K562 (cell line): ENCODE results near the gene HOXB6. TPM values are rescaled to one million over a fixed set of nuclear protein-coding genes. Genes with fewer than 3 reads are reported as not detected.
A peak's percentile ranks its signal among the peaks of the same experiment; 100 is the strongest.

Experiments
- ADNP ChIP-seq: fragments of 200-800 bp; sonication (Bioruptor generic); IDR thresholded peaks from 2 replicates; pipeline ENCODE4 v1.6.1; 2016; ENCODE audit warnings: missing genetic modification characterization, missing compliant biosample characterization
- DMBX1 ChIP-seq: fragments of 250-450 bp; sonication (Bioruptor Pico); IDR thresholded peaks from 2 replicates; pipeline ENCODE4 v1.8.0; 2022; ENCODE audit warnings: inconsistent platforms, mild to moderate bottlenecking, moderate library complexity, borderline replicate concordance
- ELF2 ChIP-seq: fragments of 250-450 bp; sonication (Bioruptor Pico); IDR thresholded peaks from 2 replicates; pipeline ENCODE4 v1.5.0; 2021; ENCODE audit warnings: mild to moderate bottlenecking
- ETV6 ChIP-seq, 3 experiments: fragments of 150-350 bp in 1 of 3; sonication (generic) in 1 of 3; formaldehyde crosslinking in 1 of 3; IDR thresholded peaks; 2 replicates each; pipeline versions ENCODE4 v1.6.1 to v1.8.0; 2014 to 2022; ENCODE audit warnings: borderline replicate concordance in 2 of 3, low read depth in 2 of 3, antibody characterized with exemption in 1 of 3, low read length in 1 of 3, mild to moderate bottlenecking in 1 of 3, missing genetic modification reagents in 1 of 3
- GABPA ChIP-seq: fragments of 200-800 bp; sonication (Bioruptor generic); conservative IDR thresholded peaks from 2 replicates; pipeline ENCODE4 v1.6.1; 2016; ENCODE audit warnings: low read depth, missing genetic modification characterization, missing compliant biosample characterization
- JUNB ChIP-seq: fragments of 450-650 bp; formaldehyde crosslinking; conservative IDR thresholded peaks from 2 replicates; pipeline ENCODE4 v1.4.0; 2020; ENCODE audit warnings: mild to moderate bottlenecking
- L3MBTL2 ChIP-seq: fragments of 450-650 bp; IDR thresholded peaks from 2 replicates; pipeline ENCODE4 v1.6.1; 2016; ENCODE audit warnings: mild to moderate bottlenecking, moderate library complexity
- MAZ ChIP-seq, 2 experiments: fragments of 450-650 bp in 1 of 2; sonication (generic) in 1 of 2; formaldehyde crosslinking; IDR thresholded peaks in 1 of 2; conservative IDR thresholded peaks in 1 of 2; 2 replicates each; pipeline versions ENCODE4 v1.4.0 to v1.5.0; 2020; ENCODE audit warnings: mild to moderate bottlenecking in 1 of 2, missing genetic modification reagents in 1 of 2
- MTF1 ChIP-seq: fragments of 250-450 bp; sonication (Bioruptor Pico); IDR thresholded peaks from 2 replicates; pipeline ENCODE4 v1.9.0; 2021; ENCODE audit warnings: moderate library complexity, mild to moderate bottlenecking, inconsistent platforms, borderline replicate concordance
- NFRKB ChIP-seq: fragments of 450-650 bp; IDR thresholded peaks from 2 replicates; pipeline ENCODE4 v1.6.1; 2016; ENCODE audit warnings: low read depth
- NR2C2 ChIP-seq, 2 experiments: fragments of 200-800 bp in 1 of 2; sonication (Bioruptor generic) in 1 of 2; sonication (generic) in 1 of 2; formaldehyde crosslinking in 1 of 2; IDR thresholded peaks; 2 replicates each; pipeline versions ENCODE4 v1.6.1 to v1.8.0; 2016 to 2022; ENCODE audit warnings: mild to moderate bottlenecking in 1 of 2, missing compliant biosample characterization in 1 of 2, missing genetic modification characterization in 1 of 2, missing genetic modification reagents in 1 of 2
- POLR2H ChIP-seq: IDR thresholded peaks from 2 replicates; pipeline ENCODE4 v1.6.1; 2016; ENCODE audit warnings: missing genetic modification characterization, low read depth, mild to moderate bottlenecking, control low read depth, missing compliant biosample characterization, moderate library complexity
- TBP ChIP-seq: optimal IDR thresholded peaks from 2 replicates; pipeline ENCODE3; 2011; ENCODE audit warnings: low read depth, low read length, improper control_type of control experiment
- ZNF134 ChIP-seq: fragments of 250-450 bp; sonication (Bioruptor Pico); conservative IDR thresholded peaks from 2 replicates; pipeline ENCODE4 v1.4.0; 2020
- ZNF561 ChIP-seq: fragments of 450-650 bp; formaldehyde crosslinking; conservative IDR thresholded peaks from 2 replicates; pipeline ENCODE4 v1.4.0; 2020; ENCODE audit warnings: mild to moderate bottlenecking, moderate library complexity
- ZNF584 ChIP-seq: fragments of 200-800 bp; sonication (Bioruptor generic); IDR thresholded peaks from 2 replicates; pipeline ENCODE4 v1.6.1; 2016; ENCODE audit warnings: low read depth, mild to moderate bottlenecking, missing genetic modification characterization, missing compliant biosample characterization
- ZNF79 ChIP-seq: fragments of 250-450 bp; sonication (Bioruptor Pico); IDR thresholded peaks from 2 replicates; pipeline ENCODE4 v1.4.0; 2020; ENCODE audit warnings: low read depth, mild to moderate bottlenecking, moderate library complexity
- polyA plus RNA-seq, 8 experiments: library from polyadenylated mRNA; depleted of rRNA in 4 of 8; stranded (reverse) in 5 of 8; unstranded in 3 of 8; fragments of >200 nt; fragmentation: Nextera tagmentation in 2 of 8; fragmentation: Illumina TruSeq in 1 of 8; extraction: Ambion mirVana in 2 of 8; extraction: Trizol in 1 of 8; gene quantifications; 2 replicates each; pipeline versions ENCODE4 v1.2.1 to v1.2.3, GENCODE V29; 2011 to 2014; ENCODE audit warnings: inconsistent platforms in 1 of 8, missing spikeins in 1 of 8
- total RNA-seq, 7 experiments: library from RNA; depleted of rRNA in 6 of 7; stranded (reverse); fragments of >200 nt in 6 of 7; fragmentation: Illumina TruSeq in 2 of 7; extraction: Trizol in 2 of 7; gene quantifications; 2 replicates each; pipeline versions ENCODE4 v1.2.1 to v1.2.3, GENCODE V29; 2011 to 2021; ENCODE audit warnings: low replicate concordance in 1 of 7
- TF ChIP-seq, protein P1 (sequence below): sonication (generic); formaldehyde crosslinking; IDR thresholded peaks from 2 replicates; pipeline ENCODE4 v1.8.0; 2023; ENCODE audit warnings: missing genetic modification reagents, mild to moderate bottlenecking, borderline replicate concordance
- TF ChIP-seq, protein P2 (sequence below): fragments of 450-650 bp; formaldehyde crosslinking; IDR thresholded peaks from 2 replicates; pipeline ENCODE4 v1.4.0; 2022; ENCODE audit warnings: missing genetic modification characterization

Gene HOXB6
- total and polyA plus RNA-seq, 9 of the 15 experiments (the other 6 are each of a cell fraction or from before 2014, with no cell fraction given) = 1.2 to 14.8 (median 4.9) TPM

DNA sequence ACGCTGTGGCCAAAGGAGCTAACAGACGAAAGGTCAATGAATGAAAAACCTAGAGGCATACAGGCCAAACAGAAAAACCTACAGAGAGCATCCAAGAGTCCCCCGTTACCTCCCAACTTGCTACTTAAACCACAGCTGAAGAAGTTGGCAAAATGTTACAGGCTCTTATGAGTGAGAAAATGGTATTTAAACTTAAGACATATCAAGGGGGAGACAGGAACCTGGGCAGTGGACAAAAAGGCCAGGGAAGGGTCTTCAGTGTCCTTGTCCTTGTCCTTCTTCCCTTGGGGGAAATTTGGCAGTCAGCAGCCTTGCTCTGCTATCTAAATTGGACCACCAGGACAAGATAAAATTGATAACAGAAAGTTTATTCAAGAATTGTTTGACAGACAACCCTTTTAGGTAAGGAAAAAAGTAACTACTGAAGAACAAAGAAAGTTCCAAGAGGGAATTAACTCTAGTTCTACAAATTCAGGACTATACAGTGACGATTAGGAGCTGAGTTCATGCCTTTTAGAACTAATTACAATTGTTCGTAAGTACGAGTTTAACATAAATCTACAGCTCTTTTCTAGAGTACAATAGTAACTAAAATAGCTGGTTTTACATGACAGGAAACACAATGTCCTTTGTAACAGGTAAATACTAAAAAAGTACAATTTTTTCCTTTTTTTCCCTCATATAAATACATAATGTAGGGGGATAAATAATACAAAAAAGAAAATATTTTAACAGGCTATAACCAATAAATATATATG, 56.1 kb downstream of the HOXB6 start (continued):
- TF ChIP-seq MAZ (CRISPR knock-in tag; conservative IDR thresholded peaks at IDR 0.05 in 1 of 2, IDR thresholded peaks at IDR 0.05 in 1 of 2) (no peak), JUNB (CRISPR knock-in tag) (no peak), NFRKB (no peak), ZNF561 (CRISPR knock-in tag) (no peak), NR2C2 (CRISPR knock-in tag; IDR thresholded peaks at IDR 0.05) (no peak), NR2C2 (tag; IDR thresholded peaks at IDR 0.05) (0 out of 2 replicates have a peak, but pooled peaks have one; percentile 32), GABPA (0 out of 2 replicates have a peak, but pooled peaks have one; percentile 32), DMBX1 (CRISPR knock-in tag) (no peak), ELF2 (0 out of 2 replicates have a peak, but pooled peaks have one; percentile 46), ADNP (no peak), MTF1 (no peak), ZNF79 (CRISPR knock-in tag) (peak; percentile 20; the same call in 1 of the 2 replicates), TBP (no peak), ZNF584 (CRISPR knock-in tag) (0 out of 2 replicates have a peak, but pooled peaks have one; percentile 40), ZNF134 (no peak), L3MBTL2 (no peak), ETV6 (IDR thresholded peaks at IDR 0.05; ENCODE audit: borderline replicate concordance in 1 of 2, low read depth in 2 of 2, low read length in 1 of 2) (no peak), ETV6 (CRISPR knock-in tag; IDR thresholded peaks at IDR 0.05; ENCODE audit: borderline replicate concordance) (no peak), POLR2H (no peak)
- TF ChIP-seq, protein P1, sequence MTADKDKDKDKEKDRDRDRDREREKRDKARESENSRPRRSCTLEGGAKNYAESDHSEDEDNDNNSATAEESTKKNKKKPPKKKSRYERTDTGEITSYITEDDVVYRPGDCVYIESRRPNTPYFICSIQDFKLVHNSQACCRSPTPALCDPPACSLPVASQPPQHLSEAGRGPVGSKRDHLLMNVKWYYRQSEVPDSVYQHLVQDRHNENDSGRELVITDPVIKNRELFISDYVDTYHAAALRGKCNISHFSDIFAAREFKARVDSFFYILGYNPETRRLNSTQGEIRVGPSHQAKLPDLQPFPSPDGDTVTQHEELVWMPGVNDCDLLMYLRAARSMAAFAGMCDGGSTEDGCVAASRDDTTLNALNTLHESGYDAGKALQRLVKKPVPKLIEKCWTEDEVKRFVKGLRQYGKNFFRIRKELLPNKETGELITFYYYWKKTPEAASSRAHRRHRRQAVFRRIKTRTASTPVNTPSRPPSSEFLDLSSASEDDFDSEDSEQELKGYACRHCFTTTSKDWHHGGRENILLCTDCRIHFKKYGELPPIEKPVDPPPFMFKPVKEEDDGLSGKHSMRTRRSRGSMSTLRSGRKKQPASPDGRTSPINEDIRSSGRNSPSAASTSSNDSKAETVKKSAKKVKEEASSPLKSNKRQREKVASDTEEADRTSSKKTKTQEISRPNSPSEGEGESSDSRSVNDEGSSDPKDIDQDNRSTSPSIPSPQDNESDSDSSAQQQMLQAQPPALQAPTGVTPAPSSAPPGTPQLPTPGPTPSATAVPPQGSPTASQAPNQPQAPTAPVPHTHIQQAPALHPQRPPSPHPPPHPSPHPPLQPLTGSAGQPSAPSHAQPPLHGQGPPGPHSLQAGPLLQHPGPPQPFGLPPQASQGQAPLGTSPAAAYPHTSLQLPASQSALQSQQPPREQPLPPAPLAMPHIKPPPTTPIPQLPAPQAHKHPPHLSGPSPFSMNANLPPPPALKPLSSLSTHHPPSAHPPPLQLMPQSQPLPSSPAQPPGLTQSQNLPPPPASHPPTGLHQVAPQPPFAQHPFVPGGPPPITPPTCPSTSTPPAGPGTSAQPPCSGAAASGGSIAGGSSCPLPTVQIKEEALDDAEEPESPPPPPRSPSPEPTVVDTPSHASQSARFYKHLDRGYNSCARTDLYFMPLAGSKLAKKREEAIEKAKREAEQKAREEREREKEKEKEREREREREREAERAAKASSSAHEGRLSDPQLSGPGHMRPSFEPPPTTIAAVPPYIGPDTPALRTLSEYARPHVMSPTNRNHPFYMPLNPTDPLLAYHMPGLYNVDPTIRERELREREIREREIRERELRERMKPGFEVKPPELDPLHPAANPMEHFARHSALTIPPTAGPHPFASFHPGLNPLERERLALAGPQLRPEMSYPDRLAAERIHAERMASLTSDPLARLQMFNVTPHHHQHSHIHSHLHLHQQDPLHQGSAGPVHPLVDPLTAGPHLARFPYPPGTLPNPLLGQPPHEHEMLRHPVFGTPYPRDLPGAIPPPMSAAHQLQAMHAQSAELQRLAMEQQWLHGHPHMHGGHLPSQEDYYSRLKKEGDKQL (CRISPR knock-in tag) = no peak
- TF ChIP-seq, protein P2, sequence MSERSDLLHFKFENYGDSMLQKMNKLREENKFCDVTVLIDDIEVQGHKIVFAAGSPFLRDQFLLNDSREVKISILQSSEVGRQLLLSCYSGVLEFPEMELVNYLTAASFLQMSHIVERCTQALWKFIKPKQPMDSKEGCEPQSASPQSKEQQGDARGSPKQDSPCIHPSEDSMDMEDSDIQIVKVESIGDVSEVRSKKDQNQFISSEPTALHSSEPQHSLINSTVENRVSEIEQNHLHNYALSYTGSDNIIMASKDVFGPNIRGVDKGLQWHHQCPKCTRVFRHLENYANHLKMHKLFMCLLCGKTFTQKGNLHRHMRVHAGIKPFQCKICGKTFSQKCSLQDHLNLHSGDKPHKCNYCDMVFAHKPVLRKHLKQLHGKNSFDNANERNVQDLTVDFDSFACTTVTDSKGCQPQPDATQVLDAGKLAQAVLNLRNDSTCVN (CRISPR knock-in tag) = no peak
